HG03025 (cell line): Measurements from ENCODE around the gene PTCSC3.

Source experiments
- ATAC-seq: cut with Tn5 transposase; IDR thresholded peaks from one replicate; pipeline ENCODE4 v1.9.1; 2021; ENCODE audit warnings: mild to moderate bottlenecking, moderate library complexity; ENCODE audit not compliant: unreplicated experiment, low FRiP score

Gene PTCSC3

DNA sequence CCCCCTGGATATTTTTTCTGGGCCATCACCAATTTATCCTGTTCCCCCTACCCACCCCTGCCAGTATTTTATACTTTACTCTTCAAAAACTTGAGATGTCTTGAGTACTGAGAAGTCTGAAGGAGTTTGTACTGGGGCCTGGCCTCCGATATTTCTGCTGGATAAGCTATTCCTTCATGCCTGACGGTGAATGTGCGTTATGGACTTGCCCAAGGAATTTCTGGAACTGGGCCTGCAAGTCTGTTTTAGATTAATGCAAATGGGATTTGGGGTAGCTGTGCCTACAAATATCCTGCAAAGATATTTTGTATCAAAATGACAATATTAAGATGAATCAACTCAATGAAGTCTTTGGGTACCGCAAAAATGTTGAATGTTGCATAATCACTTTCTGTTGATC lies at the start of gene PTCSC3:
PTCSC3 (minus strand) TSS at position 199 of the 400 bp plus-strand sequence.
- ATAC-seq: no peak

DNA sequence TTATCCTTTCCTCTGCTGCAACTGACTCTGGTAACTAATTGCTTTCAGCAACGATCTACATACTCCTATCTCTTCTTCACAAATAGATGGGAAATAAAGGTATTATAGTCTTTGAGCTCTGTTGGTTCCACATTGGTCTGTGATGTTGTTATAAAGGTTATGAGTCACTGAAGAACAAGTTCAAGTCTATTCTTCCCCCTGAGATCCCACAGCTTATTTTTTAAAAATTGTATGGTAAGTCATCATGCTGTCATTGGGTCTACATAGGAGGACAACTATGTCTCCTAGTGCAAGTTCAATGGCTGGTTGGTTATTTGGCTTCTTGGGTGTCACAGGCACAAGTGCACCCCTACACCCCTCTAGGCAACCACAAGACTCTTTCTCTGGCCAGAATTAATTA lies 49.6 kb upstream of the PTCSC3 start:
- no peak for ATAC-seq

DNA sequence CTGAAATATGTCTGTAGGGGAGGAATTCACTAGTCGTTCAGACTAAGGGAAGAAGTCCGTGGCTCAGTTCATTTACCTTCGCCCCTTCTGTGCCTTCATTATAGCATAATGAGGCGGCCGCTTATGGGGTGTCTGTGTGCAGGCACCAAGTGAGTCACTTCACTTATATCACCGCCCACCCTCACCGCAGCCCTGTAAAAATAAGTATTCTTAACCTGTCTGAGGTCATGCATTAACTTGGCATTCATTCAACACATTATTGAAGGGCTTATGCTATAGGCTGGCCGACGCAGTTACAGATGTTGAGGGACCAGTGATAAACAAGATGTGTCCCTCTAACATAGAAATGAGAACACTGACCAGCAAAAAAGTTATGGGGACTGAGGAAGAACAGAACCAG lies 47.7 kb upstream of the PTCSC3 start:
- no peak for ATAC-seq

DNA sequence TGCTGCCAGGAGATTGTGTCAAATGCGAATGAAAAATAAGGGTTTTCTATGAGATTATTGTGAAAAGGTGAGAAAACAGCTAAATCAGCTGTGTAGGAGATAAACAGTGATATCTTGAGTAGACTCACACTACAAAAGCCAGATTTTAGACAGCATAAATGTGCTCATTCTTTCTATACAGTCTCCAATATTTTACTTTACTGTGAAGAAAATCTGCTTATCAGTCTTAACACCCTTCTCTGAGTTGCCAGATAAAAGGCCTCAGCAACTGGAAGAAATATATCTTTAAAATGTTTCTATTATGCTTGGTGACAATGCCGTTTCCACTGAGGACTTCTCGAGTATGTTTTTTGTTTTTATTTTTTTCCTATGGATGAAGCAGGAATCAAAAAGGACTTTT lies 47.0 kb upstream of the PTCSC3 start:
- ATAC-seq: no peak

DNA sequence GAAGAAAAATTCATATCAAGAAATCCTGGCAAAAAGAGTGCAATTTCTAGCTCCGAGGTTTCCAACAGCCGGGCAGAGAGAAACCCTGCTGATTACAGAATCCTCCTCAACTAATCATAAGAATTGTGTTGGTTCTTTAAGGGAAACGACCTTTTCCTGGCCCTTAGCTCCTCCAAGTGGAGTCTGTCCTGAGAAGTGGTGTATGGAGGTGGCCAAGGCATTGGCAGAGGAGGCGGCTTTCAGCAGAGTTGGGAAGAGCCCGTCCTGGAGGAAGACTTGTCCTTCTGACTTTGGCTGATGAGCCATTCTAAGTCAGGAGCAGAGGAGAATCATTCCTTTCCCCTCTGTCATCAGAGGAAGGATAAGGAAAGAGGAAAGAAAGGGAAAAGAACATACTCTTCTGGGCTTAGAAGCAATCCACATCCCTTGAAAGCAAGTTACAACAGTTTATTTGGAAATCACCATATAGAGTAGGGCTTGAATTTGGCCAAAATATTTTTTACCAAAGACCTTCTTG lies 46.5 kb upstream of the PTCSC3 start:
- no peak for ATAC-seq

DNA sequence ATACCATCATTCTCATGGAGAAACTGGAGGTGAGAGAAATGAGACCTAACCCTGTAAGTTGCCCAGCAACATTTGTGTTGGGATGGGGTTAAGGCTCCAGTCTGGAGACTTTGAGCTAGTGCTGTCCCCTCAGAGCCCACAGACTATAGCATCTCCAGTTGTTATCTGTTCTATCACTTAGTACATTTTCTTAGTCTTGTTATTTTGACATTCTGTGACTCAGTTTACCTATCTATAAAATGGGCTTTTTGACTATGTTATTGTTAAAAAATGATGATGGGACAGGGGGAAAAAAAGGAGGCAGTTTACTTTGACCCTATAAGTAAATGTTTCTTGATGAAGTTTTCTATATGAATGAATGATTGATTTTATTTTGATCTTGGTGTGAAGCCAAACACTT lies 45.8 kb upstream of the PTCSC3 start:
- no peak for ATAC-seq

DNA sequence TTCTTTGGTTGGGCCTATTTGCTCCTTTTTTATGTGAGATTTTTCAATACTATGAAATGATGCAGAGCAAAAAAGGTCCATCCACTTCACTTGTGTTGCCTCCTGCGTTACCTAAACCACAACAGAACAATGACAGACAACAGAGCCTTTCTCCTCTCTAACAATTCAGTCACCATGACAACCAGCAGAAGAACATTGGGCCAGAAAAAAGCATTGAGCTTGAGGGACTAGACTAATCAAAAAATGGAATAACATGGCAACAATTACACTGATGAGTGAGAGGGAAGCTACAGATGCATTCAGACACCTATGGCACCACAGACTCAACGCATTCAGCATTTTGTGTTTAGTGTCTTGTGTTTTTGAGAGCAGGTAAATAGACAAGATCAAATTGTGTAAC lies 44.6 kb upstream of the PTCSC3 start:
- no peak for ATAC-seq

DNA sequence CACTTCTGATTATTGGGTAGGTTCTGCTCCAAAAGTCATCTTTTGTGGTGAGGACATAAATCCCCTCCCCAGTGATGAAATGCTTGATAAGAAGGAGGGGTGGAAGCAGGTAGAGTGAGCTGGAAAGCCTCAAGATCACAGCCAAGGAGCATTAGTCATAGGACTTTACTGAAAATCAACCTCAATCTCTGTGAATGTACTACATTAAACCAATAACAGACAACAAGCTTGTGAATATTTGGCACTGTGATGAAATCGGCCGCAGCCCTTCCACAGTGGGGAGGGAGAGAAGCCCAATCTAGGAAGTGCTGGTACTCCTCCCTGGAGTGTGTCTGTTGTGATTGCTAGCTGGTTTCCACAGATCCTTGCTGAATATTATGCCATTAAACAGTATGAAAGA lies 41.2 kb upstream of the PTCSC3 start:
- no peak for ATAC-seq

DNA sequence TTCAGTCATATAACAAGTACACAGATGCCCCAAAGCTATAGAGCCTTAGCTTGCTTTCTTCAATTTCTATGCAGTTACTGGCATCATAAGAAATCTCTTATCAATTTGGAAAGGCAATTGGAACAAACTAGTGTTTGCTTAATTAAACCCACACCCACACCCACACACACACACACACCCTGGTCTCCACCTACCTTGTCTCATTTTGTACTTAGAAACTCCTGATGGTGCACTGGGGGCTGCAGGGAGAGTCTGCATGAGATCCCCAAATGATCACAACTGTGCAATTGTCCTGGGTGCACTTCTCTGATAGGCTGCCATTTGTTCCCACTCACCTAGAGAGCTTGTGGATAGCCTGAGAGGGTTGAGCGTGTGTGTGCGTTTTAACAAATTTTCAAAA lies 40.5 kb upstream of the PTCSC3 start:
- no peak for ATAC-seq

DNA sequence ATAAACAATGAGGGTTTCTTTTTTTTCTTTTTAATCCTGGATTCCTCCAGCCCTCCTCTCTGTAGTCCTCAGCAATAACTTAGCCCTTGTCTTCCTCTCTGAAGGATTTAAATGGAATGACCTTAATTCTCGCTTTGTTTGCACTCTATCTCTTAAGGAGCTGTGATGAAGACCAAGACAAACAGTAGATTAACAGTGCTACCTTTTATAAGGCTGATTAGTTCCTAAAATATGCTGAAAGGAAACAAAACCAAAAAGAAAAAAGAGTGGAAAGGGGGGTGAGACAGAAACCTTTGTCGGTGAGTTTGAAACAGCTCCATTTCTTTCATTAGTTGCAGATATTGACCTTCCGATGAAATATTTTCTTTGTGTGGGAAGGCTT lies 38.7 kb upstream of the PTCSC3 start:
- ATAC-seq: no peak

DNA sequence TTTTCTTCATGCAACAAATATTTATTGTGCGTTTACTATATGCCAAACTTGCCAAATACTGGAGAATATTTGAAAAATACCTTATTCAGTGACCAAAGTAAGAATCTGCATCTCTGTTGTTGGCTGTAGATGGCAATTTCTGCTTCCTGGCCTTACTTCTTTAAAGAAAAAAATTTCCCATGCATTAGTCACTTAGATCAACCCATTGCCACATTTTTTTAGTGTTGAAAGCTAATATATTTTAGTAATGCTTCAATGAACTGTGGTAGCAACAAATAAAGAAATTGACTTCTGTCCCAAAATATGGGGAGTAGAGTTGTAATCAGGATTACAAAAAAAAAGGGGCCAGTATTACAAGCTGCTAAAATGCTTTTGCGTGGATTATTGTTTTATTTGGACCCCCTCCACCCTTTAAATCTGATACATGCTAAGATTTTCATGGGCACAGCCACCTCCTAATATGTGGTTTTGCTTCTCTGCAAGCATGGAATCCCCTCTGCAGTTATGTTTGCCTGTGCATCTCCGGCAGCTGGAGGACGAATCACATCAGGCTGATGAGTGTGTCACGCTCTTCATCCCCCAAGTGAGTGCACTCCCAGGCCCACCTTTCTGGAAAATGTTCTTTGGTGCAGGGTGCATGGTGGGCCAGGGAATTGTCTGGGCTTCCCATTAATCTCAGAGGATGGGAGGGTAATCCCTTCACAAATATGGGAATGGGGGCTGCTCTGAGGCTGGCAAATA lies 38.1 kb upstream of the PTCSC3 start:
- ATAC-seq: no peak

DNA sequence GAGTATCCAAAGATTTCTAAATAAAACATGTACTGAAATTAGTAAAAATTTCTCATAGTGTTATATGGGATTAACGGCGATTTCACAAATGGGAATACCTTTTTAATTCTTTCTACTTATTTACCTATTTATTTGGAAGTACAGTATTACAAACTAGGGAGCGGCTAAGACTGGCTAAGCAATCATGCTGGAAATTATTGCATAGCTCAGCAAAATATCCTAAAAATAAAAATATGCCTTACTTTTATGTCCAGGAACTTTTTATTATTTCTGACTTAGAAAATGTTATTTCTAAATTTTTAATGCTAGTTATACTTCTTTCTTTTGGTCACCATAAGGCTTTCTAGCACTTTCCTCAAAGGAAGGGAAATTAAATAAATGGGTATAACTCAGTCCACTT lies 36.5 kb upstream of the PTCSC3 start:
- ATAC-seq: no peak

DNA sequence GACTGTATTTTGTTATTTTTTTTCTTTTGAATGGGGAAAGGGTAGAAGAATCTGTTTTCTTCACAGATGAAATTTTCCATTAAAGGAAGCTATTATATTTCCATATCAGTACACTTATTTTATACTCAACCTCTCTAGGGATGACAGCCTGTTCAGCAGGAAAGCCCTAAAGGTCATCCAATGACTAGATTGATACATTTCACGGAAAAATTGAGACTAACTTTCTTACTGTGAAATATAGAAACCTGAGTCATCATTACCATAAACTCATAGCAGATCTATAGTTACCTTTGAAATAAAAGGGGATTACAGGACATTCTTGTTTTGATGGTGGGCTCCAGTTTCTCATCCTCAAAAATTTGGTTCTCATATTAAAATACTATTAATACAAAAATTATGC lies 36.1 kb upstream of the PTCSC3 start:
- no peak for ATAC-seq

DNA sequence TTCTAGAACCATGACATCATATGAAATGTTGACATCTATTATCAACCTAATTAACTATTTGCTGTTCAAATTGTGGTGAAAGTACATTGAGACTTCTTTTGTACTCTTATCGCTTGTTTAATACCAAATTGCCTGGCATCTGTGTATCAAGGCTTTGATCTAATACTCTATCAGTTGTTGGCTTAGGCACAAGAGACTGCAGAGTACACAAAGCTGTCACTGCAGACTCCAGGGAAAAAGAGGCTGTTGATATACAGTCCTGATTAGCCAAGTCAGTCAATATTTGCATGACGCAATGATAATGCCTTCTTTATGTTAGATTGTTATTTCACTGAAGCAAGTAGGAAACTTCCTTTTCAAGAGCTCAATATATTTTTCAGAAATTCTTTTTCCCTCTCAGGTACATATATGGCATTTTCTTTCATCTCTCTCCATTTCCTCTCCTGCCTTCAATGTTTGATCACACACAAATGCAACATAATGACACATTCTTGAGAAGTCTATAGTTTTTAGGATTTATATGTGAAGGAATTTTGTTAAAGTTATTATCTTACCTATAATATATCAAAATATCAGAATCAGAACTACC lies 32.3 kb upstream of the PTCSC3 start:
- no peak for ATAC-seq

DNA sequence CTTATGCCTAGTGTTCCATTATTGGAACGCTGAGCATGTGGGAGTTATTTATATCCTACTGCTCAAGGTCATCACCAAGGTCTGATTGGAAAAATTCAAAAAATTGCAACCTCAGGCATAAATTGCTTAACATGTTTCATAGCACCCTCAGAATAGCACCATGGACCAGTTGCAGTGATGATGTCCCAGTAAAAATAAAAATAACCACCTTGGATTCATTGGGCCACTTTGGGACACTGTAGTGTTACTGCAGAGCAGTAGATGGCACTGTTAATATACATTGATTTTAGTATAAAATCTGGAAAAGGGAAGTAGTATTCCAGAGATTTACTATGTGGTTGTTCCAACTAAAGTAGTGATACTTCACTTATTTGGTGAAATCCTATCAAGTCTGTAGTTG lies 31.0 kb upstream of the PTCSC3 start:
- no peak for ATAC-seq

DNA sequence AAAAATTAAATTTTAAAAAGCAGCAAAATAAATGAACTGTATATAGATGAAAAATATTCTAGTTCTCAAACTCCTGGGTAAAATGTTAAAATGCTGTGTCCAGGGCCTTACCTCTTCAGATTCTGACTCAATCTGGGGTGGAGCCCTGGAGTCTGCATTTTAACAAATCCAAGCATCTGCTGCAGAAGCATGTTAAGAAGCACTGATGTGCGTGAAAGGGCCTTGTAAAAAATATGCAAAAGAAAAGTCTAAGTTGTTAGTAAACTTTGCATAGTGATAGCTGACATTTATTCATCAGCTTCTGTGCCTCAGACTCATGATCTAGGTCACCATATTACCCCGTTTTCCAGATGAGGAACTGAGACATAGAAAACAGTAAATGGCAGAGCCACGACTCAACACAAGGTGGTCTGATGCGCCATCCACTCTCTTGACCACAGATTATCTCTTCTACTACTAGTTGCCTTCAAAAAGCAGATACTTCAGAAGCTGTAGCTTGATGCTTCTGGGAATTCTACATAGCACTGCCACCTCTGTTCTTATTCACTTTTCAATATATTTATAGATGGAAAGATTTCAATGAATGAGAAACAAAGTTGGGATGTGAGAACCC lies 28.0 kb upstream of the PTCSC3 start:
- ATAC-seq: no peak

DNA sequence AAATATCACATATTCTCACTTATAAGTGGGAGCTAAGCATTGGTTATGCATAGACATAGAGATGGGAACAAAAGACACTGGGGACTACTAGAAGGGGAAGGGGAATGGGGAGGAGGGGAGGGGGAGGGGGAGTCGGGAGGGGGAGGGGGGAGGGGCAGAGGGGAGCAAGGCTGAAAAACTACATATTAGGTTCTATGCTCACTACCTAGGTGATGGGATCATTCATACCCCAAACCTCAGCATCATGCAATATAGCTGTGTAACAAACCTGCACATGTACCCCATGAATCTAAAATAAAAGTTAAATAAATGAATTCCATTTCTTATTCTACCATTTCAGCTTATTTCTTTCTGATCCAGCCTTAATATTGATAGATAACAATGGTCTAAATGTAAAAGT lies 21.9 kb upstream of the PTCSC3 start:
- ATAC-seq: no peak

DNA sequence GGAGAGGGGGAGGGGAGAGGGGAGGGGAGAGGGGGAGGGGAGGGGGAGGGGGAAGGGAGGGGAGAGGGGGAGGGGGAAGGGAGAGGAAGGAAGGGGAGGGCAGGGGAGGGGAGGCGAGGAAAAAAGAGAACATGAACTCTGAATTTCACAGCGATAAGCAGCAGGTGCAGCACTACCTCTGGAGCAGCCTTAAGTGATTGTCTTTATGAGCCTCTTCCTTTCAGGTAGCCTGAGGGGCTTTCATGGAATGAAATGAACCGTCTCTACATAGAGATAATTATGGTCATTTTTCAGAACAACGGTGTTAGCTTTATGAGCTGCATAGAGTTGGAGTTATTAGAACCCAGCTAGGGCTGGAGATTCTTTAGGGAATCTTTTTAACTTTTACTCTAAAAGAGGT lies 18.1 kb upstream of the PTCSC3 start:
- ATAC-seq: no peak

DNA sequence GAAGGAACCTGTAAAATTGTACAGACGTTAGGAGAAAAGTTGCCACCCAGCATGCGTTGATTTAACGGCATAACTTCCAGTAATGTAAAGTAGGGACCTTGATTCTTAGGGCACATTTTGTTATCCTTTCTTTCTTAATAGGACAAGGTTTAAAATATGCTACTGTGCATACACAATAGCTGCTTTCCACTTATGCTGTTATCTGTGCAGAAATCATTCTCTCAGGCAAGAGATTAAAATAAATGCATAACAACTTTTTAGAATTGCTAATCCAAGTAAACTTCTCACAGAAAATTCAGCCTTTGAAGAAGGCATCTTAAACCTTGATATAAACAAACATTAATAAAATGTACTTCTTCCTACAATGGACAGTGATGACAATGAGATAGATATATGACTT lies 16.0 kb upstream of the PTCSC3 start:
- ATAC-seq: no peak

DNA sequence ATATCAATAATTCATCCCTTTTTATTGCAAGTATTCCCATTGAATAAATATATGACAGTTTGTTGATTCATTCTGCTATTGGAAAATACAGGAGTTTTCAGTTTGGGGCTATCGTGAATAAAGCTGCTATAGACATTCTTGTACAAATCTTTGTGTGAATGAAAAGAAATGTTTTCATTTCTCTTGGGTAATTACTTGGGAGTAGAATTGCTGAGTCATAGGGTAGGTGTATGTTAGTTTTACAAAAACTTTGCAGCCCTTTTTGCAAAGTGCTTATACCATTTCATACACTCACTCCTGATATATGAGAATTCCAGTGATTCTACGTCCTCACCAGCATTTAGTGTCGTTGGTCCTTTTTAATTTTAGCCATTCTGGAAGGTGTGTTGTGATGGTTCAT lies 6.9 kb upstream of the PTCSC3 start:
- no peak for ATAC-seq

DNA sequence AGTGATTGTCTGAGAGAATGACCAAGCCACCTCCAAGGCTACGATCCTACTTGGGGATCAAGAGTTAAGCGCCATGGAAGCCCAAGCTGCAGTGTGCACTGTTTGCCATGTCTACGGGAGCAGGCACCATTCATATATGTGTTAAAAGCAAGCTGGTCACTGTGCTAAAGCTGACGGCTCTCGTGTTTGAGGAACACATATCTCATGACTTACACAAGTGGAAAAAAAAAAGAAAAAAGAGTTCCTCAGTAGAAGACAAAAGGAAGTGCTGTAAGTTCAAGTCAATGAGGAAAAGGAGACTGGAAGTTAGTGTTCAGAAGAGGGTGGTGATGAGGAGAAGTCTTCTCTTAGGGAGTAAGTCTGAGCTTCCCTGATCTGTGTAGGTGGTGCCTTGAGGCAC lies 4.9 kb upstream of the PTCSC3 start:
- no peak for ATAC-seq

DNA sequence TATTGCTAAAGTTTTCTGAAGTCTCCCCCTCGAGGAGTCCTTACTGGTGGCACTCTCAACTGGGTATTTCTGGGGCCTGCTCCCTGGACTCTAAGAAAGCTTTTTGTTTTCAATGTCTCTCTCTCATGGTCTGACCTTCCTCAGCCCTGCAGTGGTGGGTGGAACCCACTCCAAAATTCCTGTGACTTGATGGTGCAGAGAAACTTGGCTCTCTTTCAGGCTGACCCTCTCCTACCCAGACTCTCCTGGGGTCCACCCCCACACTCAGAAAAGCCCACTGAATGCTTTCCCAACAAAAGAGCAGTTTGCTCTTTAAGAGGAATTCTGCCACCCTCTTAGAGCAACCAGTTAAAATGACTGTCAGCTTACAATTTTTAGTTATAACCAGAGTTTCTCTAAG lies 967 bp upstream of the PTCSC3 start:
- no peak for ATAC-seq
